Right cardiac atrium (tissue), 5 donors: ENCODE data around the gene LRRC19. TPM values are rescaled to one million over a fixed set of nuclear protein-coding genes. Genes with fewer than 3 reads are reported as not detected.

ENCODE experiments used
- ATAC-seq, 2 donors: fragments of 200-7000 bp; cut with Tn5 transposase; one replicate each; pipeline versions ENCODE4 v1.8.0 to v1.9.1; 2020; ENCODE audit warnings: moderate library complexity in 2 of 2, mild to moderate bottlenecking in 1 of 2
- DNase-seq, 3 donors: peaks; one replicate each; pipeline ENCODE4 v3.0.0-alpha.2; 2020
- H3K27ac ChIP-seq: one replicate; pipeline ENCODE4 v1.5.1; 2013; ENCODE audit warnings: mild to moderate bottlenecking, low read length, control low read depth, moderate library complexity
- H3K27me3 ChIP-seq: one replicate; pipeline ENCODE4 v1.6.1; 2013; ENCODE audit not compliant: control insufficient read depth, insufficient read depth
- H3K4me1 ChIP-seq: one replicate; pipeline ENCODE4 v1.6.1; 2013; ENCODE audit warnings: low read length; ENCODE audit not compliant: control insufficient read depth, insufficient read depth
- H3K4me3 ChIP-seq: one replicate; pipeline ENCODE4 v1.5.1; 2013; ENCODE audit warnings: low read length, control low read depth
- H3K9me3 ChIP-seq: one replicate; pipeline ENCODE4 v1.6.1; 2013; ENCODE audit warnings: low read length; ENCODE audit not compliant: control insufficient read depth
- WGBS: extraction: QIAGEN DNeasy Blood & Tissue Kit; methylation state at CpG from one replicate; pipeline ENCODE4 v1.1.7; 2013; 5-methylcytosine and 5-hydroxymethylcytosine counted together
- intact Hi-C, 4 donors: fragments of 100-400 bp; cut with DNase I; formaldehyde crosslinking; loops; one replicate each; pipeline versions ENCODE4 v1.11.0 to v1.14.0; 2022 to 2023
- polyA plus RNA-seq: library from polyadenylated mRNA; stranded (reverse); fragments of 200-250 nt; gene quantifications from one replicate; pipeline ENCODE4 v1.2.3, GENCODE V29; 2013
- total RNA-seq, 4 donors: library from RNA; stranded (reverse); fragmentation: NEBNext Ultra II Directional; extraction: Animal tissue kit (Norgen Biotek cat#: 25700); gene quantifications; one replicate each; pipeline ENCODE4 v1.2.1, GENCODE V29; 2021
- donor health status: healthy with polysubstance abuse.
- donor health status: DM: no; HTN: yes; CAD: no.
- donor health status: DM: no; HTN: no; CAD: no.
- donor health status: DM: no; HTN: yes; CAD: no; lungs with severe emphysema.
- donor health status: DM: yes; HTN: yes; CAD: no.

Gene LRRC19
- total and polyA plus RNA-seq, 5 donors: not detected

DNA sequence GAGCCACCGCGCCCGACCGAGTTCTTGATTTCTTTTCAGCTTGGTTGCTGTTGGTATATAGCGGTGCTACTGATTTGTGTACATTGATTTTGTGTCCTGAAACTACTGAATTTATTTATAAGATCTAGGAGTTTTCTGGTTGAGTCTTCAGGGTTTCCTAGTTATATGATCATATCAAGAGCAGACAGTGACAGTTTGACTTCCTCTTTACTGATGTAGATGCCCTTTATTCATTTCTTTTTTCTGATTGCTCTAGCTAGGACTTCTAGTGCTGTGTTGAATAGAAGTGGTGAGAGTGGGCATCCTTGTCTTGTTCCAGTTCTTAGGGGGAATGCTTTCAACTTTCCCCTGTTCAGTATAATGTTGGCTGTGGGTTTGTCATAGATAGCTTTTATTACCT is 17.4 kb upstream of the LRRC19 start:
- ATAC-seq (no peak), DNase-seq (no peak)
- intact Hi-C loops: no loop called here
- no peak overlapping the region for H3K4me3 ChIP-seq
- no peak overlapping the region for H3K27ac ChIP-seq
- no peaks in the 10 kb centered on the region for H3K4me1 ChIP-seq
- H3K27me3 ChIP-seq: no peaks in the 10 kb centered on the region
- no peaks in the 10 kb centered on the region for H3K9me3 ChIP-seq
- WGBS: 97% methylated on average over 5 of the region's 5 CpGs

DNA sequence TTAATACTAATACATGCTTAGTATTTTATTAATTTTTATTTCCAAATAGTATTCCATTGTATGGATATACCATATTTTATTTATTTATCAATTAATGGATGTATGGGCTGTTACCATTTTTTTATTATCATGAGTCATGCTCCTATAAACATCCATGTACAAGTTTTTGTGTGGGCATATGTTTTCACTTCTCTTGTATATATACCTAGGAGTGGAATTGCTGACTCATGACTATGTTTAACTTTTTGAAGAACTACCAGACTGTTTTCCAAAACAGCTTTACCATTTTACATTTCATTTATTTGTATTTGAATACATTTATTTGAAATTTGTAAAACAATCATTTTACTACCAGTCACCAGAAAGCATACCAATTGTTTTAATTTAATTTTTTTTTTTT is 14.1 kb upstream of the LRRC19 start:
- Histone ChIP-seq H3K9me3 (no peaks in the 10 kb centered on the region), H3K4me1 (no peaks in the 10 kb centered on the region), H3K4me3 (no peak overlapping the region), H3K27me3 (no peaks in the 10 kb centered on the region), H3K27ac (no peak overlapping the region)
- DNase-seq (no peak), ATAC-seq (no peak)
- intact Hi-C loops: no loop called here

GRCh38 chr9:27003426-27004077 is 1.9 kb downstream of the LRRC19 start:
- ATAC-seq (no peak), DNase-seq (no peak)
- H3K27me3 ChIP-seq: no peaks in the 10 kb centered on the region
- H3K4me1 ChIP-seq: no peaks in the 10 kb centered on the region
- no peaks in the 10 kb centered on the region for H3K9me3 ChIP-seq
- H3K27ac ChIP-seq: no peak overlapping the region
- no peak overlapping the region for H3K4me3 ChIP-seq
- WGBS: 93% methylated on average over 3 of the region's 3 CpGs
- intact Hi-C loops: no loop called here

- ATAC-seq: no peak
- intact Hi-C loops: no loop called here
- WGBS: 94% methylated on average over 2 of the region's 2 CpGs
These were observed 9.7 kb downstream of the LRRC19 start for GRCh38 chr9:26995810-26996209.

DNA sequence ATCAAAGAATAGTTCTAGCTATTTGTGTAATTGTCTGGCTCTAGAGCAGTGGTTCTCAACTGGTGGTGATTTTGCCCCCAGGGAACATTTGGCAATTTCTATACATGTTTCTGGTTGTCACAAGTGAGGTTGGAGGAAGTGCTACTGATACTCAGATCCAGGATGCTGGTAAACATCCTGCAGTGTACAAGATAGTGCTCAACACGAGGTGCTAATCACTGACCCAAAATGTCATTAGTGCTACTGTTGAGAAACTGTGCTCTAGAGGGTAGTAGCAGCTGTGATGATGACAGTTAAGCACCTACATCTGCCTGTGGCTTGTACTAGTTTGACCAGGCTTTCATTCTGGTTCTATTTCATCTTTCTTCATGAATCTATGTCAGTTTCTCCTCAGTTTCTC is 22.1 kb downstream of the LRRC19 start:
- ATAC-seq (no peak), DNase-seq (no peak)
- H3K4me3 ChIP-seq: no peak overlapping the region
- WGBS: 40% methylated on average over 1 of the region's 1 CpG
- no peak overlapping the region for H3K27ac ChIP-seq
- no peaks in the 10 kb centered on the region for H3K9me3 ChIP-seq
- no peaks in the 10 kb centered on the region for H3K27me3 ChIP-seq
- intact Hi-C loops: no loop called here
- no peaks in the 10 kb centered on the region for H3K4me1 ChIP-seq

More at GRCh38 chr9:26995810-26996209, 9.7 kb downstream of the LRRC19 start:
- Histone ChIP-seq H3K9me3 (no peaks in the 10 kb centered on the region), H3K4me3 (no peak overlapping the region), H3K27ac (no peak overlapping the region), H3K4me1 (no peaks in the 10 kb centered on the region), H3K27me3 (no peaks in the 10 kb centered on the region)
- no peak for DNase-seq

- no peaks in the 10 kb centered on the region for H3K4me1 ChIP-seq
- H3K27me3 ChIP-seq: no peaks in the 10 kb centered on the region
- ATAC-seq (peak; percentile 73 to 78), DNase-seq (peak in 1 of 3 donors; percentile 14)
- no peak overlapping the region for H3K27ac ChIP-seq
- no peaks in the 10 kb centered on the region for H3K9me3 ChIP-seq
- intact Hi-C loops: loop anchor here (5.0 kb wide), 2 partner anchors 229 to 234 kb away; no protein-coding TSS in a partner anchor
- H3K4me3 ChIP-seq: no peak overlapping the region
- WGBS: 79% methylated on average over 18 of the region's 18 CpGs
These were observed 29.5 kb downstream of the LRRC19 start for GRCh38 chr9:26975728-26976707.

GRCh38 chr9:26974927-26975326 is 30.5 kb downstream of the LRRC19 start:
- WGBS: 80% methylated on average over 4 of the region's 4 CpGs
- ATAC-seq: no peak
- intact Hi-C loops: loop anchor here (5.0 kb wide), 2 partner anchors 228 to 233 kb away; no protein-coding TSS in a partner anchor
- Histone ChIP-seq H3K27me3 (no peaks in the 10 kb centered on the region), H3K4me3 (no peak overlapping the region), H3K27ac (no peak overlapping the region), H3K4me1 (no peaks in the 10 kb centered on the region), H3K9me3 (no peaks in the 10 kb centered on the region)
- DNase-seq: no peak

DNA sequence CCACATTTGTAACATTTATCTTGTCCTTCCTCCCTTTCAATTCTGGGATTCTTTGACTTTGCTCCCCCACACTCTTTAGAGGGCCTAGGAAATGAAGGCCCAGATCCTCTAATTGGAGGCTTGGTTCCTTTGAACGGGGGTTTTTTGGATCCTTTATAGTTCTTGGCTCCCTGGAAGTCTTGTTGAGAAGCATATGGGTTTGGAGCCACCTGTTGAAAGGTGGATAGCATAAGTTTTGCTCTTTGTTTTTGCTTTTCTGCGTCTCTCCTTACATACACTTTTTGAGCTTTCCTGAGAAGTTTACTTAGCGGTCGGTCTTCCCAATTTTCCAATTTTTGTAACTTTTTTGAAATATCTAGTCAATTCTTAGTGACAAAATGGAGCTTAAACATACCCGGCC is 31.5 kb downstream of the LRRC19 start:
- DNase-seq (no peak), ATAC-seq (no peak)
- H3K4me1 ChIP-seq: no peaks in the 10 kb centered on the region
- intact Hi-C loops: no loop called here
- no peaks in the 10 kb centered on the region for H3K9me3 ChIP-seq
- WGBS: 82% methylated on average over 5 of the region's 5 CpGs
- H3K27me3 ChIP-seq: no peaks in the 10 kb centered on the region
- no peak overlapping the region for H3K4me3 ChIP-seq
- H3K27ac ChIP-seq: no peak overlapping the region

DNA sequence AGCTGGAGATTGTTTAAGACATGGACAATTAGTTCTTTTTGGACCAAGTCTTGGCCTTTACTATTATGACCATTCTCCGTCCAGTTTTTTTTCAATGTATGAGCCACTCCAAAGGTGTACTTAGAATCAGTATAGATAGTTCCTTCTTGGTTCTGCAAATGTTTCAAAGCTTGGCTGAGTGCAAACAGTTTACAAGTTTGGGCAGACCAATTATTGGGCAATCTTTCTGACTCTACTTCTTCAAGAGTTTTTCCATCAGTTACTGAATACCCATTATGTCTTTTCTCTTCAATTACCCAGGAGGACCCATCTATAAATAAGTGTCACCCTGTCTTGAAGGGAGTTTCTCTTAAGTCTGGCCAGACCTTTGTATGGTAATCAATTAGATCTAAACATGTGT is 33.8 kb downstream of the LRRC19 start:
- intact Hi-C loops: no loop called here
- H3K9me3 ChIP-seq: no peaks in the 10 kb centered on the region
- WGBS: 98% methylated on average over 1 of the region's 1 CpG
- no peak overlapping the region for H3K4me3 ChIP-seq
- DNase-seq: no peak
- H3K27me3 ChIP-seq: no peaks in the 10 kb centered on the region
- ATAC-seq: no peak
- no peak overlapping the region for H3K27ac ChIP-seq
- no peaks in the 10 kb centered on the region for H3K4me1 ChIP-seq

DNA sequence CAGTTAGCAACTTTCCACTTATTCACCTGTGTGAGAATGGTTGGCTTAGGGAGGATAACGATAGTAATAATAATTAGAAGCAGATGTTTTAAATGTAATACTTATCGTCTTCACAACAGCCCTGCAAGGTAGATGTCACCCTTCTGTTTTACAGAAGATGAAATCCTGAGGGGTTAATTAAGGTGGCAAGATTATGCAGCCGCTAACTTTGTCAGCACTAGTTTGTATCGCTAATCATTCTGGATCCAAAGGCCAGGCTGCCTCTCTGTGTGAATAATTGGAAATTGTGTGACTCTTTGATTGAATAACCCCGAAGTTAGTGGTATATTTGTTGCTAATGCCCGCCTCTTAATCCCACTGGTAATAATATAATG is 48.6 kb downstream of the LRRC19 start:
- Histone ChIP-seq H3K9me3 (no peaks in the 10 kb centered on the region), H3K4me3 (peak overlapping the region; percentile 81), H3K27me3 (no peaks in the 10 kb centered on the region), H3K4me1 (no peaks in the 10 kb centered on the region), H3K27ac (peak overlapping the region; percentile 59)
- 27% methylated on average over 6 of the region's 6 CpGs for WGBS
- no peak for ATAC-seq
- DNase-seq: no peak
- intact Hi-C loops: no loop called here
